OCI-LY7 (cell line): ENCODE results near the gene SLC2A10. TPM values are rescaled to one million over a fixed set of nuclear protein-coding genes. Genes with fewer than 3 reads are reported as not detected.

Experiments used
- BruUV-seq: library from RNA; stranded (reverse); fragments of 400-500 nt; replicated peaks from 2 replicates; lab custom pipeline; 2021; lab: Mats Ljungman, UMichigan
- CTCF ChIA-PET: fragments of 300-600 bp; sonication (Branson Sonifier 250); formaldehyde crosslinking; loops from one replicate; lab custom pipeline; 2022; ENCODE audit warnings: antibody characterized with exemption; ENCODE audit not compliant: unreplicated experiment; lab: Charles Lee
- POLR2A ChIA-PET: fragments of 300-600 bp; sonication (Branson Sonifier 250); formaldehyde crosslinking; loops from one replicate; lab custom pipeline; 2022; ENCODE audit warnings: antibody characterized with exemption; lab: Charles Lee
- DNase-seq: peaks from one replicate; pipeline ENCODE4 v3.0.0-alpha.2; 2015; ENCODE audit warnings: low spot score
- H2AFZ ChIP-seq: fragments of 200-600 bp; sonication (generic), shearing (Covaris generic); 2 replicates; pipeline ENCODE4 v1.6.1; 2014; ENCODE audit warnings: mild to moderate bottlenecking, antibody characterized with exemption, low read length, moderate library complexity
- H3K27ac ChIP-seq: fragments of 200-600 bp; sonication (generic); 2 replicates; pipeline ENCODE4 v1.5.1; 2014; ENCODE audit warnings: mixed run types, low read depth, mild to moderate bottlenecking, moderate library complexity, low read length, inconsistent platforms; ENCODE audit not compliant: poor library complexity, severe bottlenecking
- H3K36me3 ChIP-seq: fragments of 200-600 bp; sonication (generic); 2 replicates; pipeline ENCODE4 v1.6.1; 2014; ENCODE audit warnings: mild to moderate bottlenecking, antibody characterized with exemption, low read length, moderate library complexity, mixed read lengths; ENCODE audit not compliant: insufficient read depth
- H3K4me1 ChIP-seq: fragments of 200-600 bp; sonication (generic); 2 replicates; pipeline ENCODE4 v1.5.1; 2014; ENCODE audit warnings: mild to moderate bottlenecking, low read length; ENCODE audit not compliant: insufficient read depth, poor library complexity, severe bottlenecking
- H3K4me2 ChIP-seq: fragments of 200-600 bp; sonication (generic); 2 replicates; pipeline ENCODE4 v1.6.1; 2014; ENCODE audit warnings: mild to moderate bottlenecking, low read length
- H3K4me3 ChIP-seq: fragments of 200-600 bp; sonication (generic); 2 replicates; pipeline ENCODE4 v1.5.1; 2014; ENCODE audit warnings: mild to moderate bottlenecking, low read depth, low read length; ENCODE audit not compliant: poor library complexity, severe bottlenecking
- H3K79me2 ChIP-seq: fragments of 200-600 bp; sonication (generic); 2 replicates; pipeline ENCODE4 v1.6.1; 2016; ENCODE audit warnings: low read depth, mild to moderate bottlenecking, low read length, moderate library complexity, mixed read lengths; ENCODE audit not compliant: insufficient read depth
- H3K9me2 ChIP-seq: fragments of 200-600 bp; sonication (generic); 2 replicates; pipeline ENCODE4 v1.6.1; 2016; ENCODE audit warnings: mild to moderate bottlenecking, low read length, mixed read lengths; ENCODE audit not compliant: insufficient read depth
- H3K9me3 ChIP-seq: fragments of 200-600 bp; sonication (generic); 2 replicates; pipeline ENCODE4 v1.6.1; 2014; ENCODE audit warnings: mild to moderate bottlenecking, mixed run types, low read length, mixed read lengths
- H4K20me1 ChIP-seq: fragments of 200-600 bp; sonication (generic); 2 replicates; pipeline ENCODE4 v1.6.1; 2014; ENCODE audit warnings: mild to moderate bottlenecking, antibody characterized with exemption, low read length, moderate library complexity, mixed read lengths; ENCODE audit not compliant: insufficient read depth
- CTCF ChIP-seq: fragments of 200-600 bp; sonication (generic); conservative IDR thresholded peaks from 2 replicates; pipeline ENCODE4 v1.5.1; 2014; ENCODE audit warnings: mild to moderate bottlenecking, antibody characterized with exemption, low read length, moderate library complexity, mixed read lengths
- EZH2phosphoT487 ChIP-seq: fragments of 200-600 bp; sonication (generic); IDR thresholded peaks from 2 replicates; pipeline ENCODE4 v1.6.1; 2018; ENCODE audit warnings: low read depth, borderline replicate concordance, mild to moderate bottlenecking, mixed run types, antibody characterized with exemption, low read length, moderate library complexity, mixed read lengths
- intact Hi-C: fragments of 100-400 bp; cut with micrococcal nuclease; formaldehyde crosslinking; loops from one replicate; pipeline ENCODE4 v1.10.0; 2022; ENCODE audit not compliant: unreplicated experiment
- total RNA-seq, 2 experiments: library from RNA; depleted of rRNA in 1 of 2; stranded (reverse); fragments of >200 nt in 1 of 2; shearing (Covaris generic) in 1 of 2; gene quantifications; 2 replicates each; pipeline ENCODE4 v1.2.3, GENCODE V29; 2014 to 2022

Gene SLC2A10
- total RNA-seq, 2 experiments from 2014 or later = not detected

GRCh38 chr20:46700481-46700880 lies 9.0 kb upstream of the SLC2A10 start:
- POLR2A ChIA-PET = interaction anchor here (0.6 kb wide), 1 partner anchor 243 kb away, joined by 3 read pairs; no protein-coding TSS in a partner anchor
- Histone ChIP-seq H3K27ac (no peak overlapping the region), H3K4me2 (no peak overlapping the region), H4K20me1 (no peaks in the 10 kb centered on the region), H2AFZ (no peak overlapping the region), H3K9me2 (no peaks in the 10 kb centered on the region), H3K4me1 (peaks cover 9% of the 10 kb centered on the region), H3K79me2 (no peaks in the 10 kb centered on the region), H3K36me3 (no peaks in the 10 kb centered on the region), H3K4me3 (no peak overlapping the region), H3K9me3 (0 out of 2 replicates have a peak, but pooled peaks cover 4% of the 10 kb centered on the region)
- CTCF ChIA-PET = no interaction called here
- no TSS peak for BruUV-seq
- intact Hi-C loops = no loop called here
- TF ChIP-seq EZH2phosphoT487 (no peak), CTCF (no peak)
- DNase-seq = no peak

GRCh38 chr20:46701057-46701456 lies 8.4 kb upstream of the SLC2A10 start:
- no peak for TF ChIP-seq CTCF
- TF ChIP-seq EZH2phosphoT487 = no peak
- intact Hi-C loops = no loop called here

DNA sequence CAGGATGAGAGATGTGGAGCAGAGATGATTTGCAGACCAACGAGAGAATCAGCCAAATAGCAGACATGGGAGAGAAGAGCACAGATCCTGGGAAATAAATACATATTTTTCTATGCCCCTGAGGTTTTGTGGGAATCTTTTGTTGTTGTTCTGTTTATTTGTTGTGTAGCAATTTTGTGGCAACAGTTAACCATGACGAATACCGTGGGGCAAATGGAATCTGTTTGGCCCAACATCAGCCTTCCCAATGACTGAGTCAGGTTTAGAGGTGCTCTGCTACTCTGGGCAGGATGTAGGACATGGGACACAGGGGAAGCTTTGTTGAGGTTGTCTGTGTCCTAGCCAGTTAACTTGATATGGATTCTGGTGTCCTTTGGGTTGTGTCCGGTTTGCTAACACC lies 7.9 kb upstream of the SLC2A10 start:
- CTCF ChIA-PET = no interaction called here

More at GRCh38 chr20:46701057-46701456, 8.4 kb upstream of the SLC2A10 start:
- ChIA-PET POLR2A (interaction anchor here (0.6 kb wide), 1 partner anchor 243 kb away, joined by 3 read pairs; no protein-coding TSS in a partner anchor), CTCF (no interaction called here)
- no TSS peak for BruUV-seq
- peaks cover 10% of the 10 kb centered on the region; the same call in 1 of the 2 replicates for H3K9me3 ChIP-seq
- no peaks in the 10 kb centered on the region for H4K20me1 ChIP-seq
- no peak overlapping the region for H3K27ac ChIP-seq
- H2AFZ ChIP-seq = no peak overlapping the region
- no peak overlapping the region for H3K4me3 ChIP-seq
- H3K36me3 ChIP-seq = no peaks in the 10 kb centered on the region
- H3K4me1 ChIP-seq = peaks cover 9% of the 10 kb centered on the region
- no peak for DNase-seq
- H3K79me2 ChIP-seq = no peaks in the 10 kb centered on the region
- H3K9me2 ChIP-seq = no peaks in the 10 kb centered on the region
- no peak overlapping the region for H3K4me2 ChIP-seq

More for the DNA sequence above, 7.9 kb upstream of the SLC2A10 start:
- peaks cover 15% of the 10 kb centered on the region; the same call in 1 of the 2 replicates for H3K9me3 ChIP-seq
- DNase-seq = no peak
- no peak overlapping the region for H3K27ac ChIP-seq
- no peak for TF ChIP-seq EZH2phosphoT487
- no peak for TF ChIP-seq CTCF
- no peak overlapping the region for H2AFZ ChIP-seq
- H4K20me1 ChIP-seq = no peaks in the 10 kb centered on the region
- no peaks in the 10 kb centered on the region for H3K36me3 ChIP-seq
- H3K9me2 ChIP-seq = no peaks in the 10 kb centered on the region
- BruUV-seq = no TSS peak
- no peak overlapping the region for H3K4me3 ChIP-seq
- H3K4me2 ChIP-seq = no peak overlapping the region
- intact Hi-C loops = no loop called here
- POLR2A ChIA-PET = no interaction called here
- H3K4me1 ChIP-seq = peaks cover 8% of the 10 kb centered on the region
- no peaks in the 10 kb centered on the region for H3K79me2 ChIP-seq
